Vagina (tissue), 2 donors: ENCODE data around the gene SUMF1.

Experiments
- CTCF ChIP-seq, 3 experiments: fragments of 450-650 bp in 2 of 3; fragments of 200-600 bp in 1 of 3; sonication (generic) in 1 of 3; IDR thresholded peaks; one replicate each; pipeline ENCODE4 v1.5.1; 2017 to 2019; ENCODE audit warnings: antibody characterized with exemption in 3 of 3, mild to moderate bottlenecking in 2 of 3, moderate library complexity in 2 of 3
- POLR2A ChIP-seq, 2 donors: fragments of 450-650 bp; IDR thresholded peaks; one replicate each; pipeline ENCODE4 v1.6.1; 2017; ENCODE audit warnings: antibody characterized with exemption in 2 of 2, mild to moderate bottlenecking in 2 of 2, moderate library complexity in 2 of 2
- POLR2AphosphoS5 ChIP-seq, 2 donors: sonication (generic); formaldehyde crosslinking; IDR thresholded peaks; one replicate each; pipeline ENCODE4 v1.9.0; 2017; ENCODE audit warnings: antibody characterized with exemption in 2 of 2, mild to moderate bottlenecking in 2 of 2, low read depth in 1 of 2; ENCODE audit not compliant: insufficient read depth in 1 of 2

- TF ChIP-seq CTCF (IDR thresholded peaks at IDR 0.05) (no peak), POLR2A (IDR thresholded peaks at IDR 0.05) (no peak), POLR2AphosphoS5 (IDR thresholded peaks at IDR 0.05; ENCODE audit: insufficient read depth in 1 of 2, low read depth in 1 of 2) (no peak)
Observed at GRCh38 chr3:4334548-4334947, 132.5 kb downstream of the SUMF1 start.
